SU-DHL-6 (cell line): ENCODE measurements around the gene RASL10A.

Experiments
- H2AFZ ChIP-seq: fragments of 200-600 bp; sonication (generic); 2 replicates; pipeline ENCODE4 v1.6.1; 2014; ENCODE audit warnings: low read depth, mild to moderate bottlenecking, moderate library complexity, mixed read lengths, antibody characterized with exemption, low read length; ENCODE audit not compliant: severe bottlenecking
- H3F3A ChIP-seq: fragments of 200-600 bp; shearing (Covaris generic); 2 replicates; pipeline ENCODE4 v1.6.0; 2016; ENCODE audit warnings: antibody characterized with exemption, mild to moderate bottlenecking; ENCODE audit not compliant: insufficient read depth
- H3K27ac ChIP-seq: fragments of 200-600 bp; sonication (generic); 2 replicates; pipeline ENCODE4 v1.5.1; 2016; ENCODE audit warnings: low read depth, mild to moderate bottlenecking, low read length, moderate library complexity, mixed read lengths
- H3K27me3 ChIP-seq: fragments of 200-600 bp; sonication (generic), shearing (Covaris generic); 2 replicates; pipeline ENCODE4 v1.6.0; 2014; ENCODE audit warnings: mild to moderate bottlenecking, low read length
- H3K36me3 ChIP-seq: fragments of 200-600 bp; sonication (generic); 2 replicates; pipeline ENCODE4 v1.6.1; 2014; ENCODE audit warnings: mild to moderate bottlenecking, low read length, mixed read lengths
- H3K4me2 ChIP-seq: fragments of 300-600, 200-600 bp; shearing (Covaris generic), sonication (generic); 2 replicates; pipeline ENCODE4 v1.6.0; 2014; ENCODE audit warnings: low read length, low read depth, mild to moderate bottlenecking; ENCODE audit not compliant: poor library complexity, severe bottlenecking
- H3K4me3 ChIP-seq: fragments of 200-600 bp; sonication (generic); 2 replicates; pipeline ENCODE4 v1.5.1; 2014; ENCODE audit warnings: antibody characterized with exemption, low read length, mild to moderate bottlenecking, mixed read lengths; ENCODE audit not compliant: insufficient read depth, poor library complexity, severe bottlenecking
- H3K79me2 ChIP-seq: fragments of 200-600 bp; sonication (generic); 2 replicates; pipeline ENCODE4 v1.6.1; 2014; ENCODE audit warnings: mild to moderate bottlenecking, low read length, moderate library complexity; ENCODE audit not compliant: insufficient read depth
- H3K9ac ChIP-seq: fragments of 200-600 bp; sonication (generic); 2 replicates; pipeline ENCODE4 v1.7.0; 2014; ENCODE audit warnings: mild to moderate bottlenecking, low read length
- H3K9me2 ChIP-seq: fragments of 200-600 bp; sonication (generic); replicated peaks from 2 replicates; pipeline ENCODE4 v1.6.1; 2014; ENCODE audit warnings: low read length; ENCODE audit not compliant: insufficient read depth
- H3K9me3 ChIP-seq: fragments of 200-600 bp; sonication (generic); 2 replicates; pipeline ENCODE4 v1.6.1; 2014; ENCODE audit warnings: low read length, mixed read lengths; ENCODE audit not compliant: insufficient read depth
- H4K20me1 ChIP-seq: fragments of 200-600 bp; sonication (generic); 2 replicates; pipeline ENCODE4 v1.6.1; 2014; ENCODE audit warnings: low read depth, mild to moderate bottlenecking, antibody characterized with exemption, low read length, moderate library complexity, mixed read lengths
- CTCF ChIP-seq: fragments of 200-600 bp; sonication (generic); IDR thresholded peaks from one replicate; pipeline ENCODE4 v1.5.1; 2017; ENCODE audit warnings: antibody characterized with exemption, mild to moderate bottlenecking, low read length, moderate library complexity; ENCODE audit not compliant: insufficient read depth, poor library complexity, severe bottlenecking
- EZH2phosphoT487 ChIP-seq: fragments of 200-600 bp; sonication (generic), shearing (Covaris generic); conservative IDR thresholded peaks from 2 replicates; pipeline ENCODE4 v1.6.1; 2018; ENCODE audit warnings: mild to moderate bottlenecking, antibody characterized with exemption, low read length, moderate library complexity, mixed read lengths

RASL10A gene

GRCh38 chr22:29328566-29329500 lies 13.3 kb upstream of the RASL10A start:
- Histone ChIP-seq H4K20me1 (no peaks in the 10 kb centered on the region), H3K27ac (no peak overlapping the region)
- no peak for TF ChIP-seq EZH2phosphoT487
- no peak for TF ChIP-seq CTCF

GRCh38 chr22:29328055-29328454 lies 12.6 kb upstream of the RASL10A start:
- no peak overlapping the region for H2AFZ ChIP-seq
- no peak overlapping the region for H3K4me3 ChIP-seq
- H3K36me3 ChIP-seq = no peaks in the 10 kb centered on the region
- H3K27ac ChIP-seq = no peak overlapping the region
- TF ChIP-seq CTCF (no peak), EZH2phosphoT487 (no peak)
- H3K9me3 ChIP-seq = no peaks in the 10 kb centered on the region
- no peaks in the 10 kb centered on the region for H3K9me2 ChIP-seq
- H4K20me1 ChIP-seq = no peaks in the 10 kb centered on the region
- peaks cover 3% of the 10 kb centered on the region; the same call in 1 of the 2 replicates for H3F3A ChIP-seq
- H3K27me3 ChIP-seq = no peaks in the 10 kb centered on the region
- H3K9ac ChIP-seq = no peak overlapping the region
- no peak overlapping the region for H3K4me2 ChIP-seq
- no peaks in the 10 kb centered on the region for H3K79me2 ChIP-seq

More at GRCh38 chr22:29328566-29329500, 13.3 kb upstream of the RASL10A start:
- Histone ChIP-seq H2AFZ (no peak overlapping the region), H3K79me2 (no peaks in the 10 kb centered on the region), H3F3A (no peaks in the 10 kb centered on the region), H3K36me3 (no peaks in the 10 kb centered on the region), H3K9ac (no peak overlapping the region), H3K4me2 (no peak overlapping the region), H3K9me2 (no peaks in the 10 kb centered on the region), H3K9me3 (no peaks in the 10 kb centered on the region), H3K4me3 (no peak overlapping the region), H3K27me3 (no peaks in the 10 kb centered on the region)

- TF ChIP-seq EZH2phosphoT487 (no peak), CTCF (no peak)
These were observed 11.7 kb upstream of the RASL10A start for GRCh38 chr22:29327089-29327764.

More at GRCh38 chr22:29327089-29327764, 11.7 kb upstream of the RASL10A start:
- H3K9ac ChIP-seq = no peak overlapping the region
- no peaks in the 10 kb centered on the region for H3K36me3 ChIP-seq
- no peak overlapping the region for H3K4me3 ChIP-seq
- no peaks in the 10 kb centered on the region for H3K9me2 ChIP-seq
- H4K20me1 ChIP-seq = no peaks in the 10 kb centered on the region
- no peak overlapping the region for H3K4me2 ChIP-seq
- no peak overlapping the region for H2AFZ ChIP-seq
- no peaks in the 10 kb centered on the region for H3K79me2 ChIP-seq
- no peak overlapping the region for H3K27ac ChIP-seq
- no peaks in the 10 kb centered on the region for H3K9me3 ChIP-seq
- H3F3A ChIP-seq = peaks cover 3% of the 10 kb centered on the region; the same call in 1 of the 2 replicates
- no peaks in the 10 kb centered on the region for H3K27me3 ChIP-seq
